Cortex of kidney (tissue), 1 donor: Measurements from ENCODE around the gene CSNK2A2.

Experiments used
- DNase-seq: peaks from one replicate; lab custom pipeline; 2025; lab: John Stamatoyannopoulos, UW

Gene CSNK2A2

DNA sequence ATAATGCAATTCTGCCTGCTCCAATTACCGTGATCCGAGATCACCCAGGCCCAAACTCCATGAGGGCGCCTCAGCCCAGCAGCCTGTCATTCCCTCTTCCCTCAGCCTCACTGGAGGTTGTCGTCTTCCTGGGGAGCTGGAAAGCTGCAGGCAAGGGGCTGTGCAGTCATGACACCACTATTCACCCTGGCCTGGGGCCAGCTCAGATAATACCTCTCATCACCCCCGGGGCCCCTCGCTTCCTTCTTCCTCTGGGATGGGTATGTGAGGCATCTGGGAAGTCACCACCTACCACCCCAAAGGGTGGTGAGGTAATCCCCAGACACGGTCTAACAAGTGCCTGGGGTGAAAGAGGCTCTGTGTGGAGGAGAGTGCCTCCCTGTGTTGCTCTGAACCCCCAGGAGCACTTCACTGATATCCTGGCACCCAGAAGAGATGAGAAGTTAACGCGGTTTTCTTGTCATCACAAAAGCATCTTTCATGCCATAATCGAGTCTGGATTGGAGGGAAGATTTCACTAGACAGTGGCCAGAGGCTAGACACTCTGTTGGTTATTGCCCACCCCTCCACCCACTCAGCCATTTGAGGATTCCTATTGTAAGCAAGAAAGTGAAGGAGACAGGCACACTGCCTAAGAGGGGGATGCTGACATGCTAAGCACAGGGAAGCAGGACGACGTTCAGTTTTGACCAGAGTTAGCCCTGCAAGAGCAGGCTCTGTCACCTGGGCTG, 87.2 kb downstream of the CSNK2A2 start:
- DNase-seq, result no peak

DNA sequence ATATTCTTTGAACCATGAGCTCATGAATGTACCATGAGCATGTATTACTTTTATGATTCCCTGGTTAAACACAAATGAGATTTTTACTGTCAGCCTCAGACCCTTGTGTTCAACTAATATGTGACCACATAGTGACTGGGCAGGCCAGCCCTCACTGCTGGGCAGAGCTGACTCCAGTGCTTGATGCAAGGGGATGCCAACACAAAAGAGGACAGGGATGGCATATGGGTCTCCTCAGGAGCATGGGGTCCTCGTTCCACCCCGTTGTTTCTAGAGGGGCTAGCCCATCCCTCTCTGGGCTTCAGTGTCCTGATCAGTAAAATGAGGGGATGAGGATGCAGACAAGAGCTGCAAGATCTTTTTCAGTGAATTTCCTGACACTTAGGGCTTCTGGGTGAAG, 88.0 kb downstream of the CSNK2A2 start:
- no peak for DNase-seq

DNA sequence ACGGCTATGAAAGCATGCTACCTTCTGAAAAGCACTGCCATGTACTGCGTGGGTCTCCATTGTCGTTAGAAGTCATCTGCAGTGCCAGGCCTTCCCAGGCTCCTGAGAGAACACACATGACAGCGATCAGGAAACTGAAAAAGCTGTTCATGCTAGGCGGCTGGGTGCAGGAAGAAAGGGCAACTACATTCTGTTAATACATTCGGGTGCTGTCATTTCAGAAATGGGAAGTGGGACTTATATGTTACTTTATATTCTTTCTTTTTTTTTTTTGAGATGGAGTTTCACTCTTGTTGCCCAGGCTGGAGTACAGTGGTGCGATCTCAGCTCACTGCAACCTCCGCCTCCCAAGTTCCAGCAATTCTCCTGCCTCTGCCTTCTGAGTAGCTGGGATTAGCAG, 88.6 kb downstream of the CSNK2A2 start:
- no peak for DNase-seq
